CD14-positive monocyte (primary cell): ENCODE data around the gene GPHN. TPM values are rescaled to one million over a fixed set of nuclear protein-coding genes. Genes with fewer than 3 reads are reported as not detected.

Experiments
- DNase-seq, 3 donors: peaks; one replicate each; pipeline ENCODE4 v3.0.0-alpha.2; 2011 to 2022
- H2AFZ ChIP-seq: 2 replicates; pipeline ENCODE4 v1.6.0; 2012; ENCODE audit warnings: mild to moderate bottlenecking, low read depth, low read length, inconsistent platforms; ENCODE audit not compliant: insufficient read depth, poor library complexity, severe bottlenecking
- H3K27ac ChIP-seq, 2 donors: 1 replicate in 1 of 2; 2 replicates in 1 of 2; pipeline ENCODE4 v1.5.1; 2012 to 2013; ENCODE audit warnings: low read length in 2 of 2, control low read depth in 1 of 2, inconsistent platforms in 1 of 2, low read depth in 1 of 2, mild to moderate bottlenecking in 1 of 2
- H3K27me3 ChIP-seq, 2 donors: one replicate each; pipeline versions ENCODE4 v1.6.0 to v1.6.1; 2011 to 2013; ENCODE audit warnings: low read length in 2 of 2; ENCODE audit not compliant: control insufficient read depth in 2 of 2, insufficient read depth in 2 of 2
- H3K36me3 ChIP-seq, 2 donors: replicated peaks in 1 of 2; 1 replicate in 1 of 2; 2 replicates in 1 of 2; pipeline versions ENCODE4 v1.5.1 to v1.6.1; 2012 to 2013; ENCODE audit warnings: low read length in 2 of 2, control low read depth in 1 of 2, inconsistent platforms in 1 of 2, mild to moderate bottlenecking in 1 of 2; ENCODE audit not compliant: insufficient read depth in 2 of 2, control insufficient read depth in 1 of 2
- H3K4me1 ChIP-seq, 2 donors: 1 replicate in 1 of 2; 2 replicates in 1 of 2; pipeline versions ENCODE4 v1.5.1 to v1.6.1; 2012 to 2013; ENCODE audit warnings: low read length in 2 of 2, control low read depth in 1 of 2, inconsistent platforms in 1 of 2, mild to moderate bottlenecking in 1 of 2, moderate library complexity in 1 of 2; ENCODE audit not compliant: insufficient read depth in 2 of 2, control insufficient read depth in 1 of 2
- H3K4me2 ChIP-seq: replicated peaks from 2 replicates; pipeline ENCODE3; 2012; ENCODE audit warnings: low read length, moderate library complexity, mild to moderate bottlenecking; ENCODE audit not compliant: poor library complexity, severe bottlenecking; ENCODE audit errors: extremely low read depth
- H3K4me3 ChIP-seq, 3 experiments: fragments of 200-600 bp in 1 of 3; sonication (generic) in 1 of 3; replicated peaks in 1 of 3; 1 replicate in 2 of 3; 2 replicates in 1 of 3; pipeline ENCODE4 v1.5.1; 2011 to 2013; ENCODE audit warnings: low read length in 3 of 3, mild to moderate bottlenecking in 3 of 3, control low read depth in 2 of 3, low read depth in 2 of 3, inconsistent platforms in 1 of 3, moderate library complexity in 1 of 3
- H3K79me2 ChIP-seq: 2 replicates; pipeline ENCODE4 v1.6.0; 2012; ENCODE audit warnings: mild to moderate bottlenecking, control low read depth, inconsistent platforms, low read length, moderate library complexity; ENCODE audit not compliant: insufficient read depth
- H3K9ac ChIP-seq: 2 replicates; pipeline ENCODE4 v1.6.0; 2017; ENCODE audit warnings: low read length, mild to moderate bottlenecking; ENCODE audit not compliant: insufficient read depth, poor library complexity, severe bottlenecking
- H3K9me3 ChIP-seq, 2 donors: replicated peaks in 1 of 2; 1 replicate in 1 of 2; 2 replicates in 1 of 2; pipeline versions ENCODE4 v1.5.1 to v1.6.1; 2012 to 2013; ENCODE audit warnings: low read length in 2 of 2, control low read depth in 1 of 2; ENCODE audit not compliant: control insufficient read depth in 1 of 2, insufficient read depth in 1 of 2
- H4K20me1 ChIP-seq: 2 replicates; pipeline ENCODE4 v1.6.0; 2012; ENCODE audit warnings: mild to moderate bottlenecking, low read length, control low read depth, moderate library complexity; ENCODE audit not compliant: insufficient read depth
- H3K27ac Mint-ChIP-seq, 7 donors: one replicate each; pipeline ENCODE4 v1.8.0; 2020; ENCODE audit warnings: mild to moderate bottlenecking in 7 of 7, mixed read lengths in 7 of 7, moderate library complexity in 6 of 7, inconsistent platforms in 2 of 7
- H3K27me3 Mint-ChIP-seq, 3 donors: one replicate each; pipeline ENCODE4 v1.8.0; 2021 to 2022; ENCODE audit warnings: low read depth in 3 of 3, mild to moderate bottlenecking in 3 of 3, mixed read lengths in 3 of 3, moderate library complexity in 3 of 3, inconsistent platforms in 1 of 3
- H3K36me3 Mint-ChIP-seq, 2 donors: one replicate each; pipeline ENCODE4 v1.8.0; 2020; ENCODE audit warnings: mixed read lengths in 2 of 2, inconsistent platforms in 1 of 2, mild to moderate bottlenecking in 1 of 2
- H3K4me1 Mint-ChIP-seq: one replicate; pipeline ENCODE4 v1.8.0; 2020; ENCODE audit warnings: mild to moderate bottlenecking, mixed read lengths
- H3K4me3 Mint-ChIP-seq, 2 donors: one replicate each; pipeline ENCODE4 v1.8.0; 2020; ENCODE audit warnings: mild to moderate bottlenecking in 2 of 2, mixed read lengths in 2 of 2, moderate library complexity in 1 of 2
- H3K9me3 Mint-ChIP-seq, 7 donors: one replicate each; pipeline ENCODE4 v1.8.0; 2020 to 2022; ENCODE audit warnings: mixed read lengths in 7 of 7, mild to moderate bottlenecking in 6 of 7, moderate library complexity in 6 of 7, inconsistent platforms in 2 of 7
- WGBS: methylation state at CpG from one replicate; pipeline ENCODE4 v1.1.5; 2013; ENCODE audit warnings: missing lambda C conversion rate; ENCODE audit not compliant: insufficient coverage; 5-methylcytosine and 5-hydroxymethylcytosine counted together
- intact Hi-C, 2 donors: fragments of 100-400 bp; cut with micrococcal nuclease; formaldehyde crosslinking; loops; one replicate each; pipeline versions ENCODE4 v1.15.0 to v1.15.1; 2023
- polyA plus RNA-seq, 3 donors: library from polyadenylated mRNA; depleted of rRNA in 1 of 3; unstranded in 2 of 3; stranded (reverse) in 1 of 3; fragments of 300-500 nt in 2 of 3; fragments of >200 nt in 1 of 3; fragmentation: Illumina TruSeq in 2 of 3; gene quantifications; 1 replicate in 2 of 3; 2 replicates in 1 of 3; pipeline ENCODE4 v1.2.3, GENCODE V29; 2012 to 2021
- TF ChIP-seq, protein P1 (sequence below): fragments of 200-600 bp; IDR thresholded peaks from one replicate; pipeline ENCODE4 v1.8.0; 2022; ENCODE audit warnings: antibody characterized with exemption, mild to moderate bottlenecking

Gene GPHN
- polyA plus RNA-seq, 3 donors: 1.9 to 3.1 (median 3.0) TPM

DNA sequence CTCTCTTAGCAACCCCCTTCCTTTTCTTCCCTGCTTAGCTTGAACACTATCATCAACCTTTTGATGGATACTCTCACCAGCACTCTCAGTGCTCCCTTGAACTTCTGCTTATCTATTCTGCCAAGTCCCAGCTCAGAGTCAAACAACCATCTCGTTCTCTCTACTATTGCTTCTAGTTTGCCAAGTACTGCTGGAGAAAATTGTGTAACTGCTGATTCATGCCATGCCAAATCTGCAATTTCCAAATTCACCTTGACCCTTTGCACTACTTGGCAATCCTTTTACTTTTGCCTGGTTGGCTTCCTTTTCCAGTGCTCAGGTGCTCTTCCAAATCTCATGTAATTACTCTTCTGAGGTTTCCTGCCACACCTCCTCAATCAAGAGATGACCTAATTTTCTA is 24.6 kb upstream of the GPHN start:
- H3K79me2 ChIP-seq: no peaks in the 10 kb centered on the region
- no peak overlapping the region for H3K27ac ChIP-seq
- H3K4me3 ChIP-seq: no peak overlapping the region
- no peaks in the 10 kb centered on the region for H3K4me1 ChIP-seq
- H3K9ac ChIP-seq: no peak overlapping the region
- intact Hi-C loops: no loop called here
- no peaks in the 10 kb centered on the region for H4K20me1 ChIP-seq
- no peak for DNase-seq
- no peak overlapping the region for H3K4me2 ChIP-seq
- Mint-ChIP-seq H3K36me3 (no peaks in the 10 kb centered on the region), H3K27ac (no peak overlapping the region), H3K27me3 (peaks cover 0 to 1% (median 0%) of the 10 kb centered on the region in 3 donors), H3K9me3 (no peaks in the 10 kb centered on the region), H3K4me3 (no peak overlapping the region), H3K4me1 (no peaks in the 10 kb centered on the region)
- H3K9me3 ChIP-seq: no peaks in the 10 kb centered on the region
- H2AFZ ChIP-seq: no peak overlapping the region
- 0% methylated on average over 1 of the region's 1 CpG for WGBS
- H3K36me3 ChIP-seq: no peaks in the 10 kb centered on the region
- no peaks in the 10 kb centered on the region for H3K27me3 ChIP-seq
- TF ChIP-seq, protein P1, sequence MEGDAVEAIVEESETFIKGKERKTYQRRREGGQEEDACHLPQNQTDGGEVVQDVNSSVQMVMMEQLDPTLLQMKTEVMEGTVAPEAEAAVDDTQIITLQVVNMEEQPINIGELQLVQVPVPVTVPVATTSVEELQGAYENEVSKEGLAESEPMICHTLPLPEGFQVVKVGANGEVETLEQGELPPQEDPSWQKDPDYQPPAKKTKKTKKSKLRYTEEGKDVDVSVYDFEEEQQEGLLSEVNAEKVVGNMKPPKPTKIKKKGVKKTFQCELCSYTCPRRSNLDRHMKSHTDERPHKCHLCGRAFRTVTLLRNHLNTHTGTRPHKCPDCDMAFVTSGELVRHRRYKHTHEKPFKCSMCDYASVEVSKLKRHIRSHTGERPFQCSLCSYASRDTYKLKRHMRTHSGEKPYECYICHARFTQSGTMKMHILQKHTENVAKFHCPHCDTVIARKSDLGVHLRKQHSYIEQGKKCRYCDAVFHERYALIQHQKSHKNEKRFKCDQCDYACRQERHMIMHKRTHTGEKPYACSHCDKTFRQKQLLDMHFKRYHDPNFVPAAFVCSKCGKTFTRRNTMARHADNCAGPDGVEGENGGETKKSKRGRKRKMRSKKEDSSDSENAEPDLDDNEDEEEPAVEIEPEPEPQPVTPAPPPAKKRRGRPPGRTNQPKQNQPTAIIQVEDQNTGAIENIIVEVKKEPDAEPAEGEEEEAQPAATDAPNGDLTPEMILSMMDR: no peak

DNA sequence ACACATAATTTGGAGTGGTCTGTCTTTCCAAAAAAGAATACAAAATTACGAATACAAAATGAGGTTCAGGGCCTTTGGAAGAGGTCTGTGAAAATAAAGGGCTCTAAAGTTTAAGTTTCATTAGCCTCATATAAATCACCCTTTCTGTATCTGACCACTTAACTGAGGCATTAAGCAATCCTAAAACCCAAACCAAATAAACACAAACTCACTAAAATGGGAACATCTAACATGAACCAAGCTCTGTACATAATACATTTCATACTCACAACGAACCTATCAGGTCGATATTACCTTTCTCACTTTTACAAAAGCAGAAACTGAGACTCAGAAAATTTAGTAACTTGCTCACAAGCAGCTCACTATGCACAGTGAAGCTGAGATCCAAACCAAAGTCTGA is 22.9 kb upstream of the GPHN start:
- Histone ChIP-seq H4K20me1 (no peaks in the 10 kb centered on the region), H3K4me3 (no peak overlapping the region), H3K9ac (no peak overlapping the region), H3K27ac (no peak overlapping the region), H3K4me1 (no peaks in the 10 kb centered on the region), H3K4me2 (no peak overlapping the region), H3K9me3 (no peaks in the 10 kb centered on the region), H3K36me3 (no peaks in the 10 kb centered on the region), H2AFZ (no peak overlapping the region), H3K79me2 (no peaks in the 10 kb centered on the region), H3K27me3 (no peaks in the 10 kb centered on the region)
- DNase-seq: no peak
- TF ChIP-seq, protein P1: no peak
- intact Hi-C loops: no loop called here
- H3K36me3 Mint-ChIP-seq: no peaks in the 10 kb centered on the region
- no peaks in the 10 kb centered on the region for H3K4me1 Mint-ChIP-seq
- H3K9me3 Mint-ChIP-seq: no peaks in the 10 kb centered on the region
- no peak overlapping the region for H3K27ac Mint-ChIP-seq
- 73% methylated on average over 2 of the region's 3 CpGs for WGBS
- peaks cover 0 to 5% (median 0%) of the 10 kb centered on the region in 3 donors for H3K27me3 Mint-ChIP-seq
- no peak overlapping the region for H3K4me3 Mint-ChIP-seq
